Right cardiac atrium (tissue), 5 donors: ENCODE results near the gene NEK6. TPM values are rescaled to one million over a fixed set of nuclear protein-coding genes. Genes with fewer than 3 reads are reported as not detected.

Experiments used
- ATAC-seq, 2 donors: fragments of 200-7000 bp; cut with Tn5 transposase; one replicate each; pipeline versions ENCODE4 v1.8.0 to v1.9.1; 2020; ENCODE audit warnings: moderate library complexity in 2 of 2, mild to moderate bottlenecking in 1 of 2
- DNase-seq, 3 donors: peaks; one replicate each; pipeline ENCODE4 v3.0.0-alpha.2; 2020
- H3K27ac ChIP-seq: one replicate; pipeline ENCODE4 v1.5.1; 2013; ENCODE audit warnings: mild to moderate bottlenecking, low read length, control low read depth, moderate library complexity
- H3K27me3 ChIP-seq: one replicate; pipeline ENCODE4 v1.6.1; 2013; ENCODE audit not compliant: control insufficient read depth, insufficient read depth
- H3K4me1 ChIP-seq: one replicate; pipeline ENCODE4 v1.6.1; 2013; ENCODE audit warnings: low read length; ENCODE audit not compliant: control insufficient read depth, insufficient read depth
- H3K4me3 ChIP-seq: one replicate; pipeline ENCODE4 v1.5.1; 2013; ENCODE audit warnings: low read length, control low read depth
- H3K9me3 ChIP-seq: one replicate; pipeline ENCODE4 v1.6.1; 2013; ENCODE audit warnings: low read length; ENCODE audit not compliant: control insufficient read depth
- WGBS: extraction: QIAGEN DNeasy Blood & Tissue Kit; methylation state at CpG from one replicate; pipeline ENCODE4 v1.1.7; 2013; 5-methylcytosine and 5-hydroxymethylcytosine counted together
- intact Hi-C, 4 donors: fragments of 100-400 bp; cut with DNase I; formaldehyde crosslinking; loops; one replicate each; pipeline versions ENCODE4 v1.11.0 to v1.14.0; 2022 to 2023
- polyA plus RNA-seq: library from polyadenylated mRNA; stranded (reverse); fragments of 200-250 nt; gene quantifications from one replicate; pipeline ENCODE4 v1.2.3, GENCODE V29; 2013
- total RNA-seq, 4 donors: library from RNA; stranded (reverse); fragmentation: NEBNext Ultra II Directional; extraction: Animal tissue kit (Norgen Biotek cat#: 25700); gene quantifications; one replicate each; pipeline ENCODE4 v1.2.1, GENCODE V29; 2021
- donor health status: healthy with polysubstance abuse.
- donor health status: DM: no; HTN: yes; CAD: no.
- donor health status: DM: no; HTN: no; CAD: no.
- donor health status: DM: no; HTN: yes; CAD: no; lungs with severe emphysema.
- donor health status: DM: yes; HTN: yes; CAD: no.

The NEK6 gene
- total and polyA plus RNA-seq, 5 donors = 4.7 to 19.2 (median 12.2) TPM

- Histone ChIP-seq H3K4me3 (no peak overlapping the region), H3K9me3 (no peaks in the 10 kb centered on the region), H3K27ac (peak overlapping the region; percentile 32), H3K4me1 (peaks cover 21% of the 10 kb centered on the region), H3K27me3 (no peaks in the 10 kb centered on the region)
- WGBS = 44% methylated on average over 14 of the region's 14 CpGs
- intact Hi-C loops = no loop called here
- ATAC-seq (peak; percentile 82 to 88), DNase-seq (peak; percentile 74 to 89 (median 87))
Observed at GRCh38 chr9:124270504-124271335, 13.0 kb downstream of the NEK6 start.

GRCh38 chr9:124271660-124272059, 13.9 kb downstream of the NEK6 start:
- H3K9me3 ChIP-seq = no peaks in the 10 kb centered on the region
- peaks cover 21% of the 10 kb centered on the region for H3K4me1 ChIP-seq
- DNase-seq = no peak
- H3K27ac ChIP-seq = peak overlapping the region; percentile 14
- H3K4me3 ChIP-seq = no peak overlapping the region
- intact Hi-C loops = no loop called here
- peak; percentile 8 to 22 for ATAC-seq
- H3K27me3 ChIP-seq = no peaks in the 10 kb centered on the region
- 53% methylated on average over 7 of the region's 7 CpGs for WGBS

- Histone ChIP-seq H3K4me3 (no peak overlapping the region), H3K27me3 (no peaks in the 10 kb centered on the region), H3K4me1 (peaks cover 21% of the 10 kb centered on the region), H3K9me3 (no peaks in the 10 kb centered on the region), H3K27ac (no peak overlapping the region)
- no peak for DNase-seq
- WGBS = 74% methylated on average over 7 of the region's 7 CpGs
- intact Hi-C loops = no loop called here
- ATAC-seq = peak in 1 of 2 donors; percentile 2
Observed at GRCh38 chr9:124272118-124272517, 14.4 kb downstream of the NEK6 start.

GRCh38 chr9:124272979-124273378, 15.2 kb downstream of the NEK6 start:
- ATAC-seq = no peak
- H3K27ac ChIP-seq = no peak overlapping the region

GRCh38 chr9:124273427-124274160, 15.8 kb downstream of the NEK6 start:
- DNase-seq (no peak), ATAC-seq (no peak)
- intact Hi-C loops = no loop called here
- 78% methylated on average over 21 of the region's 21 CpGs for WGBS
- Histone ChIP-seq H3K9me3 (no peaks in the 10 kb centered on the region), H3K27ac (no peak overlapping the region), H3K4me3 (no peak overlapping the region), H3K4me1 (peaks cover 18% of the 10 kb centered on the region), H3K27me3 (no peaks in the 10 kb centered on the region)

More at GRCh38 chr9:124272979-124273378, 15.2 kb downstream of the NEK6 start:
- H3K27me3 ChIP-seq = no peaks in the 10 kb centered on the region
- H3K4me1 ChIP-seq = peaks cover 18% of the 10 kb centered on the region
- no peaks in the 10 kb centered on the region for H3K9me3 ChIP-seq
- DNase-seq = no peak
- WGBS = 76% methylated on average over 9 of the region's 9 CpGs
- intact Hi-C loops = no loop called here
- H3K4me3 ChIP-seq = no peak overlapping the region

- Histone ChIP-seq H3K4me1 (peaks cover 18% of the 10 kb centered on the region), H3K4me3 (no peak overlapping the region), H3K27me3 (no peaks in the 10 kb centered on the region), H3K9me3 (no peaks in the 10 kb centered on the region), H3K27ac (no peak overlapping the region)
- DNase-seq (no peak), ATAC-seq (no peak)
- intact Hi-C loops = no loop called here
- 93% methylated on average over 6 of the region's 6 CpGs for WGBS
Observed at GRCh38 chr9:124274226-124274625, 16.5 kb downstream of the NEK6 start.

- H3K4me1 ChIP-seq = peaks cover 22% of the 10 kb centered on the region
- intact Hi-C loops = no loop called here
- H3K4me3 ChIP-seq = no peak overlapping the region
- H3K27me3 ChIP-seq = no peaks in the 10 kb centered on the region
- 95% methylated on average over 7 of the region's 7 CpGs for WGBS
- no peak overlapping the region for H3K27ac ChIP-seq
- ATAC-seq (no peak), DNase-seq (no peak)
- H3K9me3 ChIP-seq = no peaks in the 10 kb centered on the region
Observed at GRCh38 chr9:124274738-124275137, 17.0 kb downstream of the NEK6 start.

GRCh38 chr9:124277420-124277819, 19.7 kb downstream of the NEK6 start:
- no peak for ATAC-seq
- Histone ChIP-seq H3K4me3 (no peak overlapping the region), H3K27me3 (no peaks in the 10 kb centered on the region), H3K27ac (no peak overlapping the region), H3K9me3 (no peaks in the 10 kb centered on the region), H3K4me1 (peaks cover 18% of the 10 kb centered on the region)
- 86% methylated on average over 17 of the region's 17 CpGs for WGBS
- intact Hi-C loops = no loop called here
- DNase-seq = no peak

GRCh38 chr9:124278054-124278540, 20.3 kb downstream of the NEK6 start:
- intact Hi-C loops = no loop called here
- no peak for ATAC-seq
- DNase-seq = no peak
- Histone ChIP-seq H3K27ac (no peak overlapping the region), H3K9me3 (no peaks in the 10 kb centered on the region), H3K4me1 (peaks cover 24% of the 10 kb centered on the region), H3K4me3 (no peak overlapping the region), H3K27me3 (no peaks in the 10 kb centered on the region)
- WGBS = 86% methylated on average over 18 of the region's 18 CpGs

- ATAC-seq = peak in 1 of 2 donors; percentile 5
- Histone ChIP-seq H3K4me3 (no peak overlapping the region), H3K27me3 (no peaks in the 10 kb centered on the region), H3K4me1 (peaks cover 30% of the 10 kb centered on the region), H3K27ac (peak overlapping the region; percentile 74), H3K9me3 (no peaks in the 10 kb centered on the region)
- 54% methylated on average over 11 of the region's 11 CpGs for WGBS
- DNase-seq = no peak
- intact Hi-C loops = no loop called here
Observed at GRCh38 chr9:124279531-124280175, 21.9 kb downstream of the NEK6 start.
